HG02852 (cell line): ENCODE measurements around the gene RAB11FIP5.
"Not testable (repeated sequence)": the region's sequence is repeated elsewhere in the genome, so short reads cannot be mapped to it uniquely, and the experiment has no call there.

Experiments
- ATAC-seq: cut with Tn5 transposase; IDR thresholded peaks from one replicate; pipeline ENCODE4 v1.9.1; 2021; ENCODE audit warnings: mild to moderate bottlenecking, moderate library complexity; ENCODE audit not compliant: unreplicated experiment

RAB11FIP5 gene

GRCh38 chr2:73110168-73111072 is 2.3 kb downstream of the RAB11FIP5 start:
- no peak for ATAC-seq

DNA sequence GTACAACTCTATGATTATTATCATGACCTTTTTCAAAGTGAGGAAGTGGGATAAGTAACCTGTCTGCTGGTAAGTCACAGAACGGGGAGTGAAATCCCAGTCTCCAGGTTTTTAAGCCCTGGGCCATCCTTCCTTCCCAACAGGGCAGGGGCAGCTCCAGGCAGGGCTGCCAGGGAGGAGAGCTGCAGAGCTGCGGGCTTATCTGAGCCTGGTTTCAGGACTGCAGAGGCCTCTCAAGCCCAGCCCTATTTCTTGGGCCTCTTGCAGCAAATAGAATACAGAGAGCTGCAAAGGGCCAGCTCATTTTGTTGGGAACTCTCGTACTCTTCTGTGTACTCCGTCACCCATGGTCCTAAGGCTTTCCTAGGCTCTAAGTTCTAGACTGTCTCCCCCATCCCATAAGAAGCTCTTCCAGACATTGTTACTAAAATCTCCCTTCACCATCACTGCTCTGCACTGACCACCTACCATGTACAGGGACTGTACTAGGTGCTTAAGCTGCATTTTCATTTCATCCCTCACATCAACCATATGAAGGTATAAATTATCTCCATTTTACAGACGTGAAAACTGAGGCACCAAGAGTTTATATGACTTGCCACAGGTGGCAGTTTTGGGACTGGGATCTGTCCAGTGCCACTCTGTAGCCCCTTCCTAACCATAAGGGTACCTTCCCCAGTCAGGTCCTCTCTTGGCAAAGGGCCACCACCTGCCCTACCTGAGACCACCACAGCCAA is 3.1 kb downstream of the RAB11FIP5 start:
- ATAC-seq = no peak

DNA sequence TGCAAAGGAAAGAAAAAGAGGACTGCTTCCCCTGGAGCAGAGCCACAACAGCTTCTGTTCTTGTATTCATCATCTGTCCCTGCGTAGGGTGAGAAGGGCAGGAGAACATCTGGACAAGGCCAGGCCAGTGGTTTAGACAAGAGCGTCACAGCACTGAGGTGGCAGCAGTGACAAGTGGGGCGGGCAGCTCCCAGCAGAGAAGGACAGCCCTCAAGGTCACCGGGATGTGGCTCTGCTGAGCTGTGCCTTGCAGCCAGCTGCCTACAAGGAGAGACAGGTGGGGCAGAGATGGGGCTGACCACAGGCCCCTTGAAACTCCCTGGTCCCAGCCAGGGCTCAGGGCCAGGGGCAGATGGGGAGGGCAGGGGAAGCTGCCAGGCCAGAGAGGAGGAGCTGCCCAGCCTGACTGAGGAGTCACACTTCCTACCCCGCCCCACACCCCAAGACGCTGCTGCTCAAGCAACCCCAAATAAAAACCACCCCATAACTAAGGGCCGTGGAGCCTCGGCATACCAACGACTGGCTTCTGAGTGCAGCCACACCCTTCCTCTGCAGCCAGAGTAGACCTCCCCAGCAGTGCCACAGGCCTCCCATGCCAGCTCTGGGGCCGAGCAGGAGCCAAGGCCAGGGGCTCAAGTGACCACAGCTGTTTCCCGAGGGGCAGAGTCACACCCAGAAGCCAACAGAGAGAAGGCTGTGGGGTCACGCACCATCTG is 5.4 kb downstream of the RAB11FIP5 start:
- ATAC-seq = no peak

DNA sequence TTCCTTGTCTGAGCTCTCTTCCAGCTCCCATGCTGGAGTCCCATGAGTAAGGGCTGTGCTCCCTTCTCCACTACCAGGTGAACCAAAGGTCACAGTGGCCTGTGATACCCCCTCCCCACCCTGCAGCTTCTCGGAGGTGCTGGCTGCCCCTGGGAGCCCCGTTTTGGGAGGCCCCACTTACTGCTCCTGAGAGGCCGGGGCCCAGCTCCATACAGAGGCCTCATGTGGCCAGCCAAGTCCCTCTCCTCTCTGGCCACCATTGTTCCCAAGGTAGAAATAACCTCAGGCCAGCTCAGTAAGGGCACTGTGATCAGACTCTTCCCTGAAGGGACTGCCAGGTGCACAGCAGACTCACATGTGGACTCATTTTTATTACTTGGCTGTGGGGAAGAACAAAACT is 6.0 kb downstream of the RAB11FIP5 start:
- no peak for ATAC-seq

GRCh38 chr2:73105511-73105971 is 7.2 kb downstream of the RAB11FIP5 start:
- no peak for ATAC-seq

DNA sequence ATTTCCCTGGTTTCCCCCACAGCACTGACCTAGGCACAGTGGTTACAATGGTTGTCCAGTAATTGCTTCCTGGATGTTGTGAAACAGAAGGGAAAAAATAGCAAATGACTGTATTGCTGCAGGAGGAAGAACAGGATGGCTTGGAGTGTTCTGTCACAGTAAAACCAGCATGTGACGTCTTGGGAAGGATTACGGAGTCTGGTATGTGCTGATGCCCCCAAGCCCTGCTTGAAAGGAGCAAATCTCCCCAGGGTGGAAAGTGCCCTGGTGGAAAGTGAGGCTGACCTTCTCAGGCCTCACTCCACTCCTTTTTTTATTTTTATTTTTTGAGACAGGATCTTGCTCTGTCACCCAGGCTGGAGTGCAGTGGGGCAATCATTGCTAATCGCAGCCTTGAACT is 7.8 kb downstream of the RAB11FIP5 start:
- no peak for ATAC-seq

DNA sequence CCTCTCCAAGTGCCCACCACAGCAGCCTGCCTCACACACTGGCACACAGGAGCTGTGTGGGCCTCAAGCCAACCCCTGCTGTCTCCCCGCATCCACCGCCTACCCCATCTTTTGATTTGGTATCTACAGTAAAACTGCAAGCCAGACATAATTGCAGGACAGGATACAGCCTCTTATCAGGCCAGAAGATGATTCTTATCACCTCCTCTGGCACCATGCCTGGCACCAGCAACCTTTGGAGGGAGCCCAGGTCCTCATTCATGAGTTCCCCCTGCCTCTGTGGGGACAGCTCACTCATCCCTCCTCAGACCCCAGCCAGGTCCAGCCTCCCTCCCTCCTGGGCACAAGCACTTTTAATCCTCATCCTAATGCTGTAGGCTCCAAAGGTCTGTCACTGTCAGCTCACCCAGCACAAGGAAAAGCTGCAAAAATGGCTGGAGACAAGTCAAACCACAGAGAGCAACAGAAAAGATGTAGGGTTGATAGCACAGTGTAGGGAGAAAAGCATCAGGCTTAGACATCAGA is 9.7 kb downstream of the RAB11FIP5 start:
- no peak for ATAC-seq

GRCh38 chr2:73101626-73102256 is 11.0 kb downstream of the RAB11FIP5 start:
- no peak for ATAC-seq

DNA sequence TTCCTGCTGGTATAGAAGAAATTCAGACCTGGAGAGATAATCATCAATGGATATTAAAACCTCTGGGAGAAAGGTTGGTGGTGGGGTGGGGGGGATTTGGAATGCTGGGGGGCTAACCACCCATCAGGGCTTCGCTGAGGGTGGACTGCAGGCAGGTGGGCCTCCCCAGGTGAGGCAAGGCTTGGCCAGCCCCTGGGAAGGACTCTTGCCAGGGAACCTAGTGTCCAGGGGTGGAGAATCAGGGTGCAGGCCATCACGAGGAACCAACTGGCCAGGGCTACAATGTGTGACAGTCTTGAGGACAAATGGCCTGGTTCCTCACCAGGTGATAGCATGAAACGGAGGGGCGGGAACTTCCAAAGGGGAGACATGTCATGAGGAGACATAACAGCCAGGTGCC is 11.8 kb downstream of the RAB11FIP5 start:
- ATAC-seq = no peak

GRCh38 chr2:73099486-73099885 is 13.3 kb downstream of the RAB11FIP5 start:
- ATAC-seq = no peak

DNA sequence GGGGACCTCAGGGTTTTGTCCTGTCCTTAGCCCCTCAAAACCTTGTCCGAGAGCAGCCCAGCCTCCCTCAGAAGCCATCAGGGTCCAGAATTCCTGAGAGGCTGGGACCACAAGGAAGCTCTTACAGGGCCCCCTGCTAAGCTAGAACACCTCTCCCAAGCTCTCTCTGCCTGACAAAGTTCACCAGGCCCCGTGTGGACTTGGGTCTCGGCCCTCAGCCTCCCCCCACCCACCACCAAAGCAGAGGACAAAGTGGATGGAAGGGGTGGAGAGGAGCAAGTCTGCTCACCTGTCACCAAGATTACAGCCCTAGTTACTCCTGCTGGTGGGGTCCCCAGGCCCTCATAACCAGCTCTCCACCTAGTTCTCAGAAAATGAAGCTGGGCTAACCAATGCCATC is 16.8 kb downstream of the RAB11FIP5 start:
- ATAC-seq = no peak

DNA sequence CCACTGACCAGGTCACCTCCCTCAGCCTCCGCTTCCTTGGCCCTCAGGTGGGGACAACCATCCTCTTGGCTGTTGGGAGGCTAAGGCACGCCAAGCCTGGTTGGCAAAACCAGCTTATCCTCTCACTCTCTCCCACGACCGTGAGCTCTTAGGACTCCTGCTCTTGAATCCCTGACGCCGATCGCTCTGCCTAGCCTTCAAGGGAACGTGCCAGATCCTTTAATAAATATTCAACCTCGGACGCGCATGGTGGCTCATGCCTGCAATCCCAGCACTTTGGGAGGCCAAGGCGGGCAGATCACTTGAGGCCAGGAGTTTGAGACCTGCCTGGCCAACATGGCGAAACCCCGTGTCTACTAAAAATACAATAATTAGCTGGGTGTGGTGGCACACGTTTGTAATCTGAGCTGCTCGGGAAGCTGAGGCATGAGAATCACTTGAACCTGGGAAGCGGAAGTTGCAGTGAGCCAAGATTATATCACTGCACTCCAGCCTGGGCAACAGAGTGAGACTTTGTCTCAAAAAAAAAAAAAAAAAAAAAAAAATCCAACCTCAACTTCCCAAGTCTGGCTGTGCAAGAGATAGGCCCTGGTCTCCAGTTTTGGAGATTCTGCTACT is 19.0 kb downstream of the RAB11FIP5 start:
- not testable (repeated sequence) for ATAC-seq

- ATAC-seq = no peak
Observed at GRCh38 chr2:73092146-73092783, 20.5 kb downstream of the RAB11FIP5 start.

DNA sequence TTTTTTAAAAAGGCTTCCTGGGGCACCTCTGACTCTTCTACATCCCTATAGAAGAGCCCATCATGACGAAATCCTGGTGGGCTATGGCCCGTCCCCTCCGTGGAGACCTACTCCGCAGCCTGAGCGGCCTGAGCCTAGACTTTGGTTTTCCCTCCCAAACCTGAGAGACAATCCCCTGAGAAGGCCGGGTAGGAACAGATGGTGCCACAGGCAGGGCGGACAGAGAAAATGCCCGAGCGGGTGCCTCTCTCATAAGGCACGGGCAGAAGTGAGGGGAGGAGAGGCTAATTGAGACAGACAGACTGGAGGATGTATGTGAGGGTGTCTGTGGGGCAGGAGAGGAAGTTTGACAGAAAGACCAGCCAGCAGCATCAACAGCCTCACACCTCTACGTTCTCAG is 21.1 kb downstream of the RAB11FIP5 start:
- no peak for ATAC-seq

- no peak for ATAC-seq
Observed at GRCh38 chr2:73091164-73091563, 21.6 kb downstream of the RAB11FIP5 start.

GRCh38 chr2:73089270-73090030 is 23.3 kb downstream of the RAB11FIP5 start:
- ATAC-seq = no peak

GRCh38 chr2:73088703-73089102 is 24.0 kb downstream of the RAB11FIP5 start:
- ATAC-seq = no peak

DNA sequence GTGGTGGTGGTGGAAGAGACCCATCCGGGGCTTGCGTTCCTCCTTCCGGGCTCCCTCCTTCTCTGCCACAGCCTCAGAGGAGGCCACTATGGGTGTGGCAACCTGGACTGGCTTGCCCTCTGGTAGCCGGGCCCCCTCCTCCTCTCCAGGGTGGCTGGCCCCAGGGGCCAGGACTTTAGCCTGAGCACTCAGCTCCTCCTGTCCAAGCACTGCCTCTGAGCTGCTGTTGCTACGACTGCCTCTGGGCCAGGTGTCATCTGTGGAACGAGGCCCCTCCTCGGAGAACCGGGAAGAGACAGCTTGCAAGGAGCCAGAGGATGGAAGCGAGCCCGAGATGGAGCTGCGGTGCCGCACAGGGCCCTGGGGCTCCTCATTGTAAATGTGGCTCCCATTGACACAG is 24.5 kb downstream of the RAB11FIP5 start:
- ATAC-seq = no peak

- no peak for ATAC-seq
Observed at GRCh38 chr2:73087311-73087710, 25.4 kb downstream of the RAB11FIP5 start.
